Activated naive CD4-positive, alpha-beta T cell treated with anti-CD3 and anti-CD28 coated beads, Interleukin-2, amount 50 U/mL, for 24 hours (primary cell): Measurements from ENCODE around the gene ANKRD34A.

ENCODE experiments used
- H3K27ac Mint-ChIP-seq: one replicate; pipeline ENCODE4 v1.8.0; 2021; ENCODE audit warnings: mild to moderate bottlenecking, mixed read lengths
- H3K27me3 Mint-ChIP-seq: one replicate; pipeline ENCODE4 v1.8.0; 2021; ENCODE audit warnings: mixed read lengths
- H3K36me3 Mint-ChIP-seq: one replicate; pipeline ENCODE4 v1.8.0; 2021; ENCODE audit warnings: mixed read lengths
- H3K4me1 Mint-ChIP-seq: one replicate; pipeline ENCODE4 v1.8.0; 2021; ENCODE audit warnings: mixed read lengths
- H3K4me3 Mint-ChIP-seq: one replicate; pipeline ENCODE4 v1.8.0; 2021; ENCODE audit warnings: mild to moderate bottlenecking, mixed read lengths
- H3K9me3 Mint-ChIP-seq: one replicate; pipeline ENCODE4 v1.8.0; 2021; ENCODE audit warnings: mixed read lengths

Gene ANKRD34A

DNA sequence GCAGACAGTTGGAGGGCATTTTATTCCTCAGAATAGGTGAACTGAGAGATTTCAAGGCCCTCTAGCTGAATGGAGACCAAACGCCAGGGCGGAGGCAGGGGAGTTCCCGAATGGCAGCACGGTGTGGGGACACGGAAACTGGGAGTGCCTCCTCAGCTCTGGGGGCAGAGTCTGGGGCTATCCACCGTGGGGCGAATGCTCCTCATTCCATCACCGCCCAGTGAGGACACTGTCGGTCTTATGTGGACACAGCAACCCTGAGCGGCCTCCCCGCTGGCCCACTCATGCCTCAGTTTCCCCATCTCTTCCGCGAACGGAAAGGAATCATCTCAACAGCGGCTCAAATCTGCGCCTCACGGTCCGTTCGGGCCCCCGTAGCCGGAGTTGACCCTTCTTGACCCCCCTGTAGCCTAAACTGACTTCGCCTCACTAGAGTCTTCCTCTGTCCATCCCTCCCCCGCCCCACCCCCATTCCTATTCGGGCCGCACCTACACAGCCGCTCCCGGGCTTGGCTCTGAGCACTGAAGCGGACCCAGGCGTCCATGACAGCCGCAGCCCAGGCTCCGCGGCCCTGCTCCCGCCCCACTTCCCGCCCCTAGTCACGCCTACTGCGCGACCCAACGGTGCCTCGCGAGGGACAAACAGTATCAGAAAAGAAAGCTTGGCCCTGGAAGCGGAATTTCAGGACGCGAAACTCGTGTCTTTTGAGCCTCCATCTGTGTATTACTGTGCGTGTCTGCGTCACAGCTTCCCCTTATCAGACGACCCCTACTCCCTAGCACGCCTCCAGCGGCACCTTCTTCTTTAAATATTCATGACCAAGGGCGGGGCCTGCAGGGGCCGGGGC lies 46.0 kb downstream of the ANKRD34A start, which contains the start of gene PEX11B:
PEX11B (minus strand) TSS at position 574 of the 848 bp plus-strand sequence; CDS start at position 545, 29 bp downstream.
- peak within 1 kb of the TSS; percentile 96 for H3K27ac Mint-ChIP-seq
- no peaks in the 10 kb centered on the region for H3K9me3 Mint-ChIP-seq
- H3K36me3 Mint-ChIP-seq: peaks cover 20% of the 10 kb centered on the region
- H3K27me3 Mint-ChIP-seq: no peaks in the 10 kb centered on the region
- H3K4me3 Mint-ChIP-seq: peak within 1 kb of the TSS; percentile 97
- peaks cover 57% of the 10 kb centered on the region for H3K4me1 Mint-ChIP-seq

DNA sequence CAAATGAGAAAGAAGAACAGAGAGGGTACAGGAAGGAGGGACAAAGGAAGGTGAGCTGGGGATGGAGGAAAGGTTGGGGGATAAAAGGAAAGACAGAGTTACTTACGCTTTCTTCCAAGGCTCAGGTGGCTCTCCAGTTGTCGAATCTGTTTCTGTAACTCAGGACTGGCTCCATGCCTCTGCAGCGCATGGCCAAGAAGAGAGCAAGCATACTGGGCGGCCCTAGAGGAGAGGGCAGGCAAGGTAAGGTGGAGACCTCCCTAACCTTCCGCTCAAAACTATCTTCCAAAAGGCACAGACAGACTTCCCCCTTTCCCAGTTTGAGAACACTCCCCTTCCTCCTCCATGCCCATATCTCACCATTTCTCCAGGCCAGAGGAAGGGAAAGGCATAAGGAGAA lies 46.8 kb downstream of the ANKRD34A start:
- Mint-ChIP-seq H3K4me3 (peak overlapping the region; percentile 97), H3K27me3 (no peaks in the 10 kb centered on the region), H3K27ac (peak overlapping the region; percentile 96), H3K4me1 (peaks cover 57% of the 10 kb centered on the region), H3K9me3 (no peaks in the 10 kb centered on the region), H3K36me3 (peaks cover 20% of the 10 kb centered on the region)

DNA sequence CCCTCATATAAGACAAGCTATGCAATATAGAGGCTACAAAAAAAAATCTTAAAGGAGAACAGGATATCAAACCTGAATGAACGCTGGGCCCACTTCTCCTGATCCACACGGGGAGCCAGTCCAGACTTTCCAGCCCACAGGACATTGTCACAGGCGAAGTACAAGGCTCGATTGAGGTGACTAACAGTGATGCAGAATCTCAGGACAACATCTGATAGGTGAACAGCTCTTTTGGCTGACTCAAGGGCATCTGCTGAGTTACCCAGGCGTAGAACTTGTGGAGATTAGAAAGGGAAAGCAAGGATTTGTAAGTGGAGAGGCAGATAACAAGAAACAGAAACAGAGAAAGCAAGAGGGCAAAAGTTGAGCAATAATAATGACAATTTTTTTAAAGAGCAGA lies 47.6 kb downstream of the ANKRD34A start:
- Mint-ChIP-seq H3K27me3 (no peaks in the 10 kb centered on the region), H3K36me3 (peaks cover 20% of the 10 kb centered on the region), H3K27ac (peak overlapping the region; percentile 94), H3K4me1 (peaks cover 57% of the 10 kb centered on the region), H3K9me3 (no peaks in the 10 kb centered on the region), H3K4me3 (peak overlapping the region; percentile 97)

DNA sequence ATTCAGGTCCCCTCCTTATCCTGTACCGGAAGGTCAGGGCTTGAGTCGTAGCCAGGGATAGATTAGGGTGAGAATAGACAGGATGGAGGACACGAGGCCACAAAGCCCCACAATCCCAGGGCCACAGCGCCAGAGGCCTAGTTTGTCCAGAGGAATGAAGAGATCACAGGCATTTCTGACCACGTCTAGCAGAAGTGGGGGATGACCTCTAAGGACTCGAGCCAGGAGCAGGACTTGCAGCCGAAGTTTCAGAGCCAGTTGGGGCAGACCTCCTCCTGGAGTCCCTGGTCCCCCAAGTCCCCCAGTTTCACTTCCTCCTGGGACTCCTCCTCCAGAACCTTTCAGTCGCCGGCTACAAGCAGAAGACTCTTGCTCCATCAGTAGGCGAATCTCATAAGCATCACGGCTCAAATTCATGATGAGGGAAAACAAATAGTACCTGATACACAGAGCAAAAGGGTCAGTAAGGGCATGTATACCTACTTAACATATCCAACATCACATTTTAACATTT lies 52.2 kb downstream of the ANKRD34A start:
- Mint-ChIP-seq H3K27me3 (no peaks in the 10 kb centered on the region), H3K27ac (no peak overlapping the region), H3K4me1 (peaks cover 35% of the 10 kb centered on the region), H3K36me3 (peaks cover 17% of the 10 kb centered on the region), H3K9me3 (no peaks in the 10 kb centered on the region), H3K4me3 (no peak overlapping the region)
